Ovary (tissue), 9 donors: ENCODE results near the gene ITM2A. TPM values are rescaled to one million over a fixed set of nuclear protein-coding genes. Genes with fewer than 3 reads are reported as not detected.

Experiments
- DNase-seq, 5 donors: peaks; one replicate each; pipeline ENCODE4 v3.0.0-alpha.2; 2019 to 2020
- H3K27ac ChIP-seq, 2 donors: fragments of 200-600 bp; one replicate each; pipeline versions ENCODE4 v1.5.1 to v1.8.0; 2019 to 2022
- H3K27me3 ChIP-seq: fragments of 200-600 bp; one replicate; pipeline ENCODE4 v1.8.0; 2022
- H3K36me3 ChIP-seq: fragments of 200-600 bp; sonication (generic); one replicate; pipeline ENCODE4 v1.5.1; 2019
- H3K4me1 ChIP-seq: one replicate; pipeline ENCODE4 v1.8.1; 2013; ENCODE audit warnings: mild to moderate bottlenecking, moderate library complexity; ENCODE audit not compliant: insufficient read depth
- H3K4me3 ChIP-seq: fragments of 200-600 bp; sonication (generic); one replicate; pipeline ENCODE4 v1.5.1; 2017
- H3K9me3 ChIP-seq, 2 donors: fragments of 200-600 bp in 1 of 2; sonication (generic) in 1 of 2; one replicate each; pipeline versions ENCODE4 v1.5.1 to v1.8.1; 2013 to 2019; ENCODE audit warnings: mild to moderate bottlenecking in 1 of 2, moderate library complexity in 1 of 2
- EP300 ChIP-seq: sonication (generic); formaldehyde crosslinking; IDR thresholded peaks from one replicate; pipeline ENCODE4 v1.6.1; 2017; ENCODE audit warnings: antibody characterized with exemption
- POLR2A ChIP-seq: fragments of 450-650 bp; IDR thresholded peaks from one replicate; pipeline ENCODE4 v1.6.1; 2017; ENCODE audit warnings: antibody characterized with exemption, mild to moderate bottlenecking, moderate library complexity
- WGBS, 3 donors: extraction: QIAGEN DNeasy Blood & Tissue Kit in 1 of 3; methylation state at CpG; one replicate each; pipeline versions ENCODE4 v1.1.5 to v1.1.7; 2013 to 2017; 5-methylcytosine and 5-hydroxymethylcytosine counted together
- intact Hi-C, 4 donors: fragments of 100-400 bp; cut with DNase I; formaldehyde crosslinking; loops; one replicate each; pipeline versions ENCODE4 v1.11.0 to v1.15.1; 2022 to 2023
- polyA plus RNA-seq, 2 donors: library from polyadenylated mRNA; stranded (reverse); fragments of 200-250 nt in 1 of 2; fragments of 350-450 nt in 1 of 2; fragmentation: Illumina TruSeq in 1 of 2; extraction: RNeasy Lipid Tissue Mini Kit (QIAGEN cat#74804) in 1 of 2; gene quantifications; one replicate each; pipeline ENCODE4 v1.2.3, GENCODE V29; 2013 to 2014
- total RNA-seq, 7 donors: library from RNA; depleted of rRNA in 2 of 7; stranded (reverse); fragments of >200 nt in 2 of 7; fragmentation: NEBNext Ultra II Directional in 3 of 7; extraction: Animal tissue kit (Norgen Biotek cat#: 25700) in 3 of 7; gene quantifications; one replicate each; pipeline versions ENCODE4 v1.1.0 to v1.2.4, GENCODE V29; 2016 to 2023
- TF ChIP-seq, protein P1 (sequence below), 3 donors: fragments of 450-650 bp in 2 of 3; fragments of 200-600 bp in 1 of 3; IDR thresholded peaks; one replicate each; pipeline versions ENCODE4 v1.5.1 to v1.8.0; 2016 to 2022; ENCODE audit warnings: antibody characterized with exemption in 3 of 3, mild to moderate bottlenecking in 1 of 3
- donor health status: DM: no; HTN: no; CAD: no; lungs with moderate emphysema.
- donor health status: DM: no; HTN: no; CAD: no.
- donor health status: Bipolar disorder and iron deficiency.
- donor health status: DM: yes; HTN: yes; CAD: no.
- donor health status: DM: no; HTN: no; CAD: no.
- donor health status: DM: yes; HTN: yes; CAD: no.

ITM2A gene
- total and polyA plus RNA-seq, 9 donors = 95.7 to 268 (median 140) TPM

DNA sequence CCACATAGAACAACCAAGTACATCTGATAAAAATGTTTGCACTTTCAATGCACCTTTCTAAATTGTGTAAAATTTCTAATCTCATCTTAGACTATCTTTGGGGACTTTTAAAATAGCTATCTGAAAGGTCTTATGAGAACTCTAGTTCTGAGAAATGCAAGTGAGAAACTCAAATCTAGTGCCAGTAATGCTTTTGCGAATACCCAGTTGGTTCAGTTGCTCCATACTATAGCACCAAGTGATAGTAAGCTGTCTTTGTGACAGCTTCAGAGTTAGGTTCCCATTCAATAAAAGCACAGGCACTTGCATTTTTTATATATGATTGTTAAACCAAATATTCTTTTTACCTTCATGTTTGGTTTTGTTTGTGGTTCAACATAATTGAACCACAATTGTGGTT is 4.5 kb upstream of the ITM2A start:
- no peak for DNase-seq
- intact Hi-C loops = no loop called here

DNA sequence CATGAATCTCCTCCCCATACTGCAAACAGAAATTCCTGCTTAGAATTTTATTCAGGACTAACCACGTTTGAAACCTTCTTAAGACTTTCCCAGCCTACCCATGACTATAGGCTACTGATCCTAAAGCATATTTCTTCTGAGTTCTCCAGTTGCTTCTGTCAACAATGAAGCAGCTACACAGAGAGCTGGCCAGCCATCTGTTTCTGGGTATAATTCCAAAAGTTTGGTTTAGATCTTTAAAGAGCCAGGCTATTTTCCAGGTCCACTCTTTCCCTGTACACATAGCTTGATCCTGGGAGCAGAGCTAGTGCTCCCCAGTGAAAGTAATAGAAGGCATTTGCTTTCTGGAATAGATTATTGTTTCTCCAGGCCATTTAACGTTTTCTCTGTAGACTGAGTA is 4.0 kb upstream of the ITM2A start:
- no peaks in the 10 kb centered on the region for H3K9me3 ChIP-seq
- no peak for TF ChIP-seq EP300
- TF ChIP-seq POLR2A = no peak
- TF ChIP-seq, protein P1, sequence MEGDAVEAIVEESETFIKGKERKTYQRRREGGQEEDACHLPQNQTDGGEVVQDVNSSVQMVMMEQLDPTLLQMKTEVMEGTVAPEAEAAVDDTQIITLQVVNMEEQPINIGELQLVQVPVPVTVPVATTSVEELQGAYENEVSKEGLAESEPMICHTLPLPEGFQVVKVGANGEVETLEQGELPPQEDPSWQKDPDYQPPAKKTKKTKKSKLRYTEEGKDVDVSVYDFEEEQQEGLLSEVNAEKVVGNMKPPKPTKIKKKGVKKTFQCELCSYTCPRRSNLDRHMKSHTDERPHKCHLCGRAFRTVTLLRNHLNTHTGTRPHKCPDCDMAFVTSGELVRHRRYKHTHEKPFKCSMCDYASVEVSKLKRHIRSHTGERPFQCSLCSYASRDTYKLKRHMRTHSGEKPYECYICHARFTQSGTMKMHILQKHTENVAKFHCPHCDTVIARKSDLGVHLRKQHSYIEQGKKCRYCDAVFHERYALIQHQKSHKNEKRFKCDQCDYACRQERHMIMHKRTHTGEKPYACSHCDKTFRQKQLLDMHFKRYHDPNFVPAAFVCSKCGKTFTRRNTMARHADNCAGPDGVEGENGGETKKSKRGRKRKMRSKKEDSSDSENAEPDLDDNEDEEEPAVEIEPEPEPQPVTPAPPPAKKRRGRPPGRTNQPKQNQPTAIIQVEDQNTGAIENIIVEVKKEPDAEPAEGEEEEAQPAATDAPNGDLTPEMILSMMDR (IDR thresholded peaks at IDR 0.05) = no peak
- WGBS, 3 donors = 5 to 14% (median 10%) methylated on average over 2 of the region's 2 CpGs
- H3K36me3 ChIP-seq = no peaks in the 10 kb centered on the region
- no peak overlapping the region for H3K27ac ChIP-seq
- intact Hi-C loops = no loop called here
- DNase-seq = no peak
- no peaks in the 10 kb centered on the region for H3K27me3 ChIP-seq
- H3K4me3 ChIP-seq = no peak overlapping the region
- H3K4me1 ChIP-seq = no peaks in the 10 kb centered on the region

More for the DNA sequence above, 4.5 kb upstream of the ITM2A start:
- WGBS, 3 donors = 82 to 83% (median 83%) methylated on average over 1 of the region's 1 CpG
- Histone ChIP-seq H3K27me3 (no peaks in the 10 kb centered on the region), H3K4me1 (no peaks in the 10 kb centered on the region), H3K4me3 (no peak overlapping the region), H3K36me3 (no peaks in the 10 kb centered on the region), H3K9me3 (no peaks in the 10 kb centered on the region), H3K27ac (no peak overlapping the region)
- TF ChIP-seq EP300 = no peak
- no peak for TF ChIP-seq POLR2A

DNA sequence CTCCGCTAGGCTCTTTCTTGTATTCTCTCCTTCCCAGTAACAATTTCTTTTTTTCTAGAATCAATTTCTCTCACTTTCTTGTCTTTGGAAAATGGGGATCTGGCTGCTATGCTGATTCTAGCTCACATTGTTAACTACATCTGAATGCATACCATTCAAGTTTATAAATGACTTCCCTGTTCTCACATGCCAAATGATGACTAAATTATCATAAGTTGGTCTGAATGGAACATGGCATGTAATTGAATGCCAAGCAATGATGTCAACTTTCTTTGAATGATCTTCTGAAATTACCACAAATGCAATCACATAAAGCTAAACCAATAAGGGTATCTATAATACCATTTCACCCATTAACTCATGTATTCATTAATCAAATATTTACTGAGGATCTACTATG is 2.7 kb upstream of the ITM2A start:
- TF ChIP-seq EP300 (no peak), POLR2A (no peak)
- no peaks in the 10 kb centered on the region for H3K36me3 ChIP-seq
- 83 to 91% (median 91%) methylated on average over 1 of the region's 1 CpG for WGBS, 3 donors
- intact Hi-C loops = no loop called here
- no peaks in the 10 kb centered on the region for H3K9me3 ChIP-seq
- H3K27me3 ChIP-seq = no peaks in the 10 kb centered on the region
- no peak for DNase-seq
- H3K4me3 ChIP-seq = no peak overlapping the region
- no peaks in the 10 kb centered on the region for H3K4me1 ChIP-seq
- no peak overlapping the region for H3K27ac ChIP-seq

DNA sequence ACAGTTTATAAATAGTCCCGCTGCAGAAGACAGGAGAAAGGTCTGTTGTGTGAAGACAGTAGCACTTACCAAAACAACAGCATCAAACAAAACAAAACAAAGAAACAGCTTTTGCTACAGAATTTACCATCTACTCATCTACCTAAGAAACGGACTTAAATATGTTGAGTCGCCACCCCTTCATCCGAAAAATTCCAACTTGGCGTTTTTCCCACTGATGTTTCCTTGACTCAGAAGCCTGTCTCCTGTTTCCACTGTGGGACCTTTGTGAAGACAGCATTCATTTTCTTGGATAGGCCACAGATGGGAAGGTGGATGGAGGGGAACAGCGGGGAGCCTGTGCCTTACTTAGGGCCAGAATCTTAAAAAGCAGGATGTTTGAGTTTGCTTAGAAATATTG is 1.3 kb upstream of the ITM2A start:
- H3K36me3 ChIP-seq = no peaks in the 10 kb centered on the region
- no peak overlapping the region for H3K4me3 ChIP-seq
- H3K9me3 ChIP-seq = no peaks in the 10 kb centered on the region
- TF ChIP-seq, protein P1 (IDR thresholded peaks at IDR 0.05) = no peak
- TF ChIP-seq POLR2A (no peak), EP300 (no peak)
- no peak for DNase-seq
- intact Hi-C loops = no loop called here
- no peaks in the 10 kb centered on the region for H3K4me1 ChIP-seq
- no peaks in the 10 kb centered on the region for H3K27me3 ChIP-seq
- no peak overlapping the region for H3K27ac ChIP-seq
- WGBS, 3 donors = 69 to 86% (median 74%) methylated on average over 6 of the region's 6 CpGs

DNA sequence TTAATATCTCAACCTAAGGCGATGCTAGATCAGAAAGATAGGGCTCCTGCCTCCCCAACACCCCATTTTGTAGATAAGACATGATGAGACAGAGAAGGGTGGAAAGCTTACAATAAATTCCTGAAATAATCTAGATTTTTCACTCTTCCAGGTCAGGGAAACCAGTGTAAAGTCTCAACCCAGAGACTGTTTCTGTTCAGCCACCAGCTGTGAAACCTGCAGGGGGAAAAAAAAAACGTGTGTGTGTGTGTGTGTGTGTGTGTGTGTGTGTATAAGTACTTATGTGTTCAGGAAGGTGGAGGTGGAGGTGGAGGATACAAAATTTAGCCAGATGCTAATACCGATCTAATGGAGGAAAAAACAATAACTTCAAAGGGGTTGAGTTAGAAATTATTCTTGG is 773 bp upstream of the ITM2A start:
- TF ChIP-seq, protein P1 (IDR thresholded peaks at IDR 0.05) = no peak
- TF ChIP-seq POLR2A (no peak), EP300 (no peak)
- no peaks in the 10 kb centered on the region for H3K27me3 ChIP-seq
- intact Hi-C loops = no loop called here
- H3K36me3 ChIP-seq = no peaks in the 10 kb centered on the region
- H3K4me3 ChIP-seq = no peak overlapping the region
- WGBS, 3 donors = 31 to 40% (median 32%) methylated on average over 3 of the region's 3 CpGs
- peak overlapping the region in 1 of 2 donors; percentile 41 for H3K27ac ChIP-seq
- H3K4me1 ChIP-seq = no peaks in the 10 kb centered on the region
- H3K9me3 ChIP-seq = no peaks in the 10 kb centered on the region
- no peak for DNase-seq

DNA sequence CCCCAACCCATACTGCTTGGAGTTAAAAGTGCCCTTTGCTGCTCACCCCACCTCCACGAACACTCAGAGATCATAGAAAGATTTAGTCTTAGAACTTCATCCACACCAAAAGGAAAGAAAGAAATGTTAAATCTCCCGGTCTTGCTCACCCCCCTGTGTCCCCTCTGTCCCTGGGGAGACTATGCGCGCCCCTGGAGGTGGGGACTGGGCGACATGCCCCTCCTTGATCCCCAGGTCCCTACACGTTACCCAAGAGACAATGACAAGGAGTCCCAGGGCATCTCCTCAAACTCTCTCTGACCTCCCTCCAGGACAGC is 620 bp downstream of the ITM2A start:
- 13 to 28% (median 28%) methylated on average over 6 of the region's 6 CpGs for WGBS, 3 donors
- H3K4me3 ChIP-seq = peak overlapping the region; percentile 40
- TF ChIP-seq EP300 (no peak), POLR2A (no peak)
- H3K27me3 ChIP-seq = no peaks in the 10 kb centered on the region
- no peak for DNase-seq
- no peaks in the 10 kb centered on the region for H3K36me3 ChIP-seq
- intact Hi-C loops = no loop called here
- H3K4me1 ChIP-seq = no peaks in the 10 kb centered on the region
- peak overlapping the region in 1 of 2 donors; percentile 41 for H3K27ac ChIP-seq
- no peaks in the 10 kb centered on the region for H3K9me3 ChIP-seq
